DMS 273 treated with DMSO at 0.1 percent for 48 hours (cell line): ENCODE measurements around the gene SATB2.

Experiments
- DNase-seq: peaks from one replicate; lab custom pipeline; 2025; lab: John Stamatoyannopoulos, UW

Gene SATB2

GRCh38 chr2:199452260-199452990 lies 5.3 kb downstream of the SATB2 start:
- no peak for DNase-seq

- DNase-seq, result no peak
Observed at GRCh38 chr2:199449956-199450355, 7.8 kb downstream of the SATB2 start.

- no peak for DNase-seq
Observed at GRCh38 chr2:199449455-199449854, 8.3 kb downstream of the SATB2 start.

DNA sequence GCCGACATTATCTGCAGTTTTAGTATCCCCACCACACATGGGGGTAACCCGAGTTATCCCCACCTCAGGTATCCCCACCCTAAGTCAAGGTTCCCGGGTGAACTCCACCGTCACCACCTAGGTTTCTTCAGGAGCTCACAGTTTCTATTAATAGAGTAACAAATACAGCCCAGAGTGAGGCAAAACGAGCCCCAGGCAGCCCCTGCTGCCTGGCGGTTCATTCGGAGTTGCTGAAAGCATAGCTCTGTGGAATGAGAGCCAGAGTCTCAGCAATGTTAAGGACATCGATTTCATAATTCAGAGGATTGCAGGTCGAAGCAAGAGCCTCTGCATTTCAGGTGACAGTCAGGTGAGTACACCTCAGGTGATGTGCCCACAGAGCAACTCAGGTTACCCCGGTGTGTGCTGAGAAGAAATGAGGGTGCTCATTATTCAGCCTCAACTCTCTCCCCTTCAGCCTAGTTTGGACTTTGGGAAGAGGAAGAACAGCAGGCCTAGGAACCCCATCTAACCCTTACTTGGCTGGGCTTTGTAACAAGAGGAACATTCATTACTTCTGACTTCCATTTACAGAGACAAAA lies 10.7 kb downstream of the SATB2 start:
- DNase-seq, result no peak

GRCh38 chr2:199444749-199445148 lies 13.0 kb downstream of the SATB2 start:
- no peak for DNase-seq

- no peak for DNase-seq
Observed at GRCh38 chr2:199443589-199444130, 14.1 kb downstream of the SATB2 start.

GRCh38 chr2:199442173-199442572 lies 15.6 kb downstream of the SATB2 start:
- DNase-seq, result no peak

DNA sequence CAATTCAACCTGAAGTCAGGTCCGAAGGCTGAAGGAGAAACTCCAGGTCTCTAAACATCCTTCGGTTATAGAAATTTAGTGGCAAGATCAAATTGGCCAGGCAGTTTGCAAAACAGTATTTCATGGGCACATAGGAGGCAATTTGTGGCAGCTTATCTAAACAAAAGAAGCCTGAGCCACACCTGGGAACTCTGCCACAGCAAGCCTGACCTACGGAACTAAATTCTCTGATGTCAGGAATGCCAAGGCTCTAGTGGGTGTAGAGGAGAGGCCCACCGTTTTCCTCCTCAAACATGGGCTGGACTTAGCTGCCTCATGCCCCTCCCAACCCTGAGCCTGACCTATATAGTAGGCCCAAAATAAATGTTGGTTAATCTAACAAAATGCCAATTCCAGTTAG lies 16.0 kb downstream of the SATB2 start:
- DNase-seq, result no peak

DNA sequence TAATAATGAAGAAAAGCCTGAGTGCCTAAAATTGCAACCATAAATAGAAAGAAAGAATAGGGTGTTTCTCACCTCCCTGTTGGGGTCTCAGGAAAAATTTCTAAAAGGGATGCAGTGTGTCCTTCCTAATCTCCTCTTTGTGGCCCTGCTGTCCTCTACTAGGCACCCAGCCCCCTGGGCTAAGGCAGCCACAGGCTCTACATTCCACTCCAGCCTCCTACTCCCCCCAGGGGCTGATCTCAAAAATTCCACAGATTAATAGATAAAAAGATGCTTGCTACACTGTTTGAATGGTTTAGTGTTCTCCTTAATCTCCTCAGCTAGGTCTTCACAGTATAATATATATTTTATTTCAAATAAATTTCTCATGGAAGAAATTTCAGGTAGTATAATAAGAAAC lies 17.6 kb downstream of the SATB2 start:
- DNase-seq, result no peak

GRCh38 chr2:199439542-199439941 lies 18.2 kb downstream of the SATB2 start:
- DNase-seq, result no peak

- no peak for DNase-seq
Observed at GRCh38 chr2:199439066-199439465, 18.7 kb downstream of the SATB2 start.

- DNase-seq, result no peak
Observed at GRCh38 chr2:199434555-199434954, 23.2 kb downstream of the SATB2 start.

- DNase-seq, result no peak
Observed at GRCh38 chr2:199433204-199433832, 24.4 kb downstream of the SATB2 start.

DNA sequence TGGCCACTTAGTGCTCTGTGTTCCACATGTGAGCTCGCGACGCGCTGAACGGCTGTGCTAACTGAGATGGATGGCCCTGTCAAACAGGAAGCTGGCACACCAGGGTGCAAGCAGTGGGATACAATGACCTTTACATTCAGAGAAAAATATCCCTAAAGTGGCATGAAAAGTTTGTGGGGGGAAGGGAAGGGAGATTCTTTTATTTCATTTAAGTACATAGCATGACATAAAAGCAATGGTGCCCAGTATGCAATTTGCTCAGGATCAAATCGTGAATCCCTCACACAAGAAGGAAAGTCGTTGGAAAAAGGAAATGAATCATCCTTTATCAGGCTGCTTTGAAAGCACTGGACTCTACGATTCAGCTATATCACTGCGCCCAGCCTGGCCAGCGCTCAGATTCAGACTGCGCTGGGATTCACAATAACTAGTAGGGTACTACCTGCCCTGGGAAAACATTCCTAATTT lies 26.0 kb downstream of the SATB2 start:
- no peak for DNase-seq

GRCh38 chr2:199430214-199430613 lies 27.5 kb downstream of the SATB2 start:
- no peak for DNase-seq

GRCh38 chr2:199428291-199428690 lies 29.4 kb downstream of the SATB2 start:
- no peak for DNase-seq

DNA sequence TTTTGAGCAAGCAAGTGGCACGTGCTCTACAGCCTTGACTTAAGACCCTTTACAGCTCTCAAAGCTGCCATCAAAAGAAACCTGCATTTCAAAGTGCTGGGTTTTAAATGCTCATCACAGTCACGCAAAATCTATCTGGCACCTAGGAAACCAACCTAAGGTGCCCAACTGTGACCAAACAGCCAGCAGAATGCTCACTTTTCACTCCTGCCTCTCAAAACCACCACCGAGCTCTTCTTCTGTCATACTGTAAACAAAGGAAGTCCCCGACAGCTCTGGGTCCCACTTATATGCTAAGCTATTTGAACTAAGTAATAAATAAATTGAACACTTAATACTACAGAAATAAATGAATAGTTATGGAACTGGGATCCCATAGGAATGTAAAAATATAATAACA lies 33.6 kb downstream of the SATB2 start:
- DNase-seq, result no peak

- no peak for DNase-seq
Observed at GRCh38 chr2:199419428-199419827, 38.3 kb downstream of the SATB2 start.

- DNase-seq, result no peak
Observed at GRCh38 chr2:199414465-199414864, 43.3 kb downstream of the SATB2 start.

GRCh38 chr2:199414001-199414400 lies 43.7 kb downstream of the SATB2 start:
- no peak for DNase-seq

DNA sequence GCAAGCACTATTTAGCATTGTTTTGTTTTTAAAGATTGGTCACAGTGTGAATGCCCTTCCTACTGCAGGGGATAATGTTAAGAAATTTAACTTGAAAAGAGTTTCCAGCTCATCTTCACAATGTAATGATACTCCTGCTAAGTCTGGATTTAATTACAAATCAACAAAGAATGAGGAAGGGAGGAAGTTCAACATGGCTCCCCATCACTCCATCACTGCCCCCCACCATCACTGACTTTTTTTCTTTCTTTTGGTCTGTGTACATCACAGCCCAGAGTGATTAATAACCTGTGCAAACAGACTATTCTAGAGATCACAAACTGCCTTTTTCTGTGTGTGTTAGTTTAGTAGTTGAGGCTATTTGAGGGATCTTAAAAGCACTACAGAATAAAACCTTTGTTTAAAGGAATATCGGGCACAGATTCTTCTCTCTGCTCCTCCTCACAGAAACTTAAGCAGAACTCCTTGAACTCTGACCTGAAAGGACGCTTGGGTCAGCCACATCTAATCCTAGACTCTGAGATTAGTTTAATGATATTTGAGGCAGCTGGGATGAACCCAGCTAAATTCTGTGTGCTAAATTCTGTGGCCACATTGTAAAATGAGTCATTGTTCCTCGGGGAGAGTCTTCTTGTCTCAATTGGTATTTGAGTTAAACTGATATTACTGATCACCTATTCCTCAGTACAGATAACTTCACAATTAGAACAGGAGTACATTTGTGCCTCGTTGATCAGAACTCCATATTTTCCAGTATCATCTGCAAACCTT lies 47.8 kb downstream of the SATB2 start:
- no peak for DNase-seq

DNA sequence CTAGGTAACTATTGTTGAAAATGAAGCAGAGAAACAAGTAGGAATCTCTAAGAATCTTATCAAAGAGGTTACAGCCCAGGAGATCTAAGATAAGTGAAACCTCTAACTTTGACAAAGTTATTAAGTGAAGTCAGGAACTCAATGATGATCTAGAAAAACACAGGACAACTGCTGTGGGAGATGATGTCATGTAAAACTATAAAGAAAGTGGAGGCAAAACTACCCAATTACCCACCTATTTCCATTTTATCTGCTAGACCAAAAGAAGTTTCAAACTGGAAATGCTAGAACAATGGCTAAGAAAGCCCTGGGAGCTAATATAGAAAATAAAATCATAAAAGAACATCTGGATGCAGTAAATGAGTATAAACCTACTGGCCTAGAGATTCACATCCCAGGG lies 50.3 kb downstream of the SATB2 start:
- no peak for DNase-seq
